IMR-90 (cell line): Measurements from ENCODE around the gene IRGQ. TPM values are rescaled to one million over a fixed set of nuclear protein-coding genes. Genes with fewer than 3 reads are reported as not detected.

ENCODE experiments used
- ATAC-seq: fragments of 200-7000 bp; cut with Tn5 transposase; 2 replicates; pipeline ENCODE4 v1.9.1; 2020; ENCODE audit warnings: low read depth, mild to moderate bottlenecking, moderate library complexity
- BruUV-seq: library from RNA; stranded (reverse); fragments of 400-500 nt; replicated peaks from 2 replicates; lab custom pipeline; 2021; lab: Mats Ljungman, UMichigan
- CTCF ChIA-PET: fragments of 300-600 bp; formaldehyde crosslinking; extraction: SDS; loops from one replicate; lab custom pipeline; 2021; ENCODE audit warnings: antibody characterized with exemption; lab: Yijun Ruan, JAX
- POLR2A ChIA-PET: fragments of 300-600 bp; sonication (Branson Sonifier 250); formaldehyde crosslinking; loops from one replicate; lab custom pipeline; 2022; ENCODE audit warnings: antibody characterized with exemption; ENCODE audit not compliant: unreplicated experiment; lab: Charles Lee
- DNase-seq: peaks from one replicate; pipeline ENCODE4 v3.0.0; 2013
- H2AFZ ChIP-seq: replicated peaks from 2 replicates; pipeline ENCODE3; 2013; ENCODE audit warnings: low read length, mild to moderate bottlenecking; ENCODE audit not compliant: poor library complexity
- H2AK5ac ChIP-seq: 2 replicates; pipeline ENCODE4 v1.6.1; 2013; ENCODE audit warnings: low read depth, low read length, inconsistent platforms
- H2AK9ac ChIP-seq: replicated peaks from 2 replicates; pipeline ENCODE3; 2013; ENCODE audit warnings: mild to moderate bottlenecking, low read depth, low read length, moderate library complexity; ENCODE audit not compliant: poor library complexity
- H2BK120ac ChIP-seq: 2 replicates; pipeline ENCODE4 v1.6.1; 2013; ENCODE audit warnings: low read depth, low read length, inconsistent platforms
- H2BK15ac ChIP-seq: 3 replicates; pipeline ENCODE4 v1.6.1; 2013; ENCODE audit warnings: low read depth, low read length, inconsistent platforms
- H2BK20ac ChIP-seq: 2 replicates; pipeline ENCODE4 v1.6.1; 2013; ENCODE audit warnings: low read depth, mild to moderate bottlenecking, inconsistent platforms, low read length, moderate library complexity
- H2BK5ac ChIP-seq: 2 replicates; pipeline ENCODE4 v1.6.1; 2013; ENCODE audit warnings: mild to moderate bottlenecking, low read depth, low read length, inconsistent platforms; ENCODE audit not compliant: poor library complexity, severe bottlenecking
- H3K14ac ChIP-seq: replicated peaks from 2 replicates; pipeline ENCODE4 v1.6.1; 2013; ENCODE audit warnings: low read depth, low read length, inconsistent platforms
- H3K18ac ChIP-seq: 2 replicates; pipeline ENCODE4 v1.6.1; 2013; ENCODE audit warnings: low read depth, low read length, control low read depth
- H3K23ac ChIP-seq: 2 replicates; pipeline ENCODE4 v1.6.1; 2013; ENCODE audit warnings: low read depth, low read length, inconsistent platforms
- H3K27ac ChIP-seq: 2 replicates; pipeline ENCODE4 v1.5.1; 2013; ENCODE audit warnings: mild to moderate bottlenecking, control low read depth, low read length; ENCODE audit not compliant: insufficient read depth
- H3K27me3 ChIP-seq: 2 replicates; pipeline ENCODE4 v1.6.1; 2013; ENCODE audit warnings: low read length; ENCODE audit not compliant: control insufficient read depth, insufficient read depth
- H3K36me3 ChIP-seq: 2 replicates; pipeline ENCODE4 v1.6.1; 2013; ENCODE audit warnings: low read length, mixed read lengths; ENCODE audit not compliant: control insufficient read depth, insufficient read depth
- H3K4ac ChIP-seq: 2 replicates; pipeline ENCODE4 v1.6.1; 2013; ENCODE audit warnings: low read depth, low read length, inconsistent platforms
- H3K4me1 ChIP-seq: 2 replicates; pipeline ENCODE4 v1.6.1; 2013; ENCODE audit warnings: low read length, mixed read lengths; ENCODE audit not compliant: control insufficient read depth, insufficient read depth
- H3K4me2 ChIP-seq: 2 replicates; pipeline ENCODE4 v1.6.1; 2013; ENCODE audit warnings: low read depth, mild to moderate bottlenecking, control low read depth, low read length, moderate library complexity
- H3K4me3 ChIP-seq: 2 replicates; pipeline ENCODE4 v1.5.1; 2013; ENCODE audit warnings: low read depth, mild to moderate bottlenecking, control low read depth, low read length, moderate library complexity; ENCODE audit not compliant: insufficient read depth
- H3K56ac ChIP-seq: 2 replicates; pipeline ENCODE4 v1.6.1; 2013; ENCODE audit warnings: low read length, inconsistent platforms; ENCODE audit not compliant: insufficient read depth; ENCODE audit errors: extremely low read depth
- H3K79me1 ChIP-seq, 2 experiments: 2 replicates each; pipeline ENCODE4 v1.6.1; 2013; ENCODE audit warnings: low read length in 2 of 2, inconsistent platforms in 1 of 2, low read depth in 1 of 2
- H3K9ac ChIP-seq: 2 replicates; pipeline ENCODE4 v1.6.1; 2013; ENCODE audit warnings: low read depth, low read length, control low read depth
- H3K9me1 ChIP-seq: 2 replicates; pipeline ENCODE4 v1.6.1; 2013; ENCODE audit warnings: low read length, inconsistent platforms; ENCODE audit not compliant: insufficient read depth
- H3K9me3 ChIP-seq: 2 replicates; pipeline ENCODE4 v1.6.1; 2013; ENCODE audit warnings: low read length; ENCODE audit not compliant: control insufficient read depth, insufficient read depth
- H4K20me1 ChIP-seq: 2 replicates; pipeline ENCODE4 v1.6.1; 2013; ENCODE audit warnings: low read length, inconsistent platforms; ENCODE audit not compliant: insufficient read depth
- H4K5ac ChIP-seq: 2 replicates; pipeline ENCODE4 v1.6.1; 2013; ENCODE audit warnings: mild to moderate bottlenecking, low read depth, low read length, control low read depth
- H4K8ac ChIP-seq, 2 experiments: 2 replicates each; pipeline ENCODE4 v1.6.1; 2013; ENCODE audit warnings: low read depth in 2 of 2, low read length in 2 of 2, control low read depth in 1 of 2, inconsistent platforms in 1 of 2
- H4K91ac ChIP-seq: 2 replicates; pipeline ENCODE4 v1.6.1; 2013; ENCODE audit warnings: low read depth, low read length, inconsistent platforms; ENCODE audit not compliant: insufficient read depth
- BHLHE40 ChIP-seq: fragments of 150-350 bp; IDR thresholded peaks from 2 replicates; pipeline ENCODE4 v1.6.1; 2016; ENCODE audit warnings: mild to moderate bottlenecking, low read depth, low read length
- CEBPB ChIP-seq: IDR thresholded peaks from 2 replicates; pipeline ENCODE4 v1.6.1; 2012; ENCODE audit warnings: low read depth, low read length, improper control_type of control experiment
- CHD1 ChIP-seq: IDR thresholded peaks from 2 replicates; pipeline ENCODE4 v1.6.1; 2012; ENCODE audit warnings: low read depth, low read length, improper control_type of control experiment
- CTCF ChIP-seq: conservative IDR thresholded peaks from 2 replicates; pipeline ENCODE4 v1.5.1; 2012; ENCODE audit warnings: mild to moderate bottlenecking, low read depth, low read length, improper control_type of control experiment
- ELK1 ChIP-seq: fragments of 150-350 bp; IDR thresholded peaks from 2 replicates; pipeline ENCODE4 v1.6.1; 2016; ENCODE audit warnings: low read depth, mild to moderate bottlenecking, low read length, moderate library complexity, borderline replicate concordance
- FOS ChIP-seq: fragments of 150-350 bp; IDR thresholded peaks from 2 replicates; pipeline ENCODE4 v1.6.1; 2016; ENCODE audit warnings: low read depth, low read length
- MAFK ChIP-seq: IDR thresholded peaks from 2 replicates; pipeline ENCODE4 v1.6.1; 2012; ENCODE audit warnings: low read depth, low read length, improper control_type of control experiment
- MAZ ChIP-seq: IDR thresholded peaks from 2 replicates; pipeline ENCODE4 v1.6.1; 2012; ENCODE audit warnings: low read depth, mild to moderate bottlenecking, low read length, improper control_type of control experiment, moderate library complexity, borderline replicate concordance
- MXI1 ChIP-seq: IDR thresholded peaks from 2 replicates; pipeline ENCODE4 v1.6.1; 2012; ENCODE audit warnings: low read depth, mild to moderate bottlenecking, low read length, moderate library complexity, borderline replicate concordance
- NFE2L2 ChIP-seq: fragments of 150-350 bp; IDR thresholded peaks from 2 replicates; pipeline ENCODE4 v1.6.1; 2016; ENCODE audit warnings: low read depth, mild to moderate bottlenecking, low read length
- POLR2A ChIP-seq: IDR thresholded peaks from 2 replicates; pipeline ENCODE4 v1.6.1; 2012; ENCODE audit warnings: mild to moderate bottlenecking, low read depth, low read length
- RAD21 ChIP-seq: IDR thresholded peaks from 2 replicates; pipeline ENCODE4 v1.6.1; 2012; ENCODE audit warnings: low read length, improper control_type of control experiment
- RCOR1 ChIP-seq: IDR thresholded peaks from 2 replicates; pipeline ENCODE4 v1.6.1; 2012; ENCODE audit warnings: mild to moderate bottlenecking, low read length, improper control_type of control experiment; ENCODE audit not compliant: insufficient replicate concordance
- RFX5 ChIP-seq: IDR thresholded peaks from 2 replicates; pipeline ENCODE4 v1.8.0; 2012; ENCODE audit warnings: low read depth, mild to moderate bottlenecking, low read length, moderate library complexity
- SMC3 ChIP-seq: fragments of 150-350 bp; IDR thresholded peaks from 2 replicates; pipeline ENCODE4 v1.6.1; 2016; ENCODE audit warnings: low read depth, mild to moderate bottlenecking, antibody characterized with exemption, low read length, moderate library complexity
- USF2 ChIP-seq: fragments of 150-350 bp; IDR thresholded peaks from 2 replicates; pipeline ENCODE4 v1.6.1; 2017; ENCODE audit warnings: mild to moderate bottlenecking, antibody characterized with exemption, low read length, low read depth
- WGBS, 2 experiments: methylation state at CpG; one replicate each; pipeline versions ENCODE4 v1.1.5 to v1.1.7; 2013; ENCODE audit warnings: missing lambda C conversion rate in 2 of 2; ENCODE audit not compliant: insufficient read length in 1 of 2; ENCODE audit errors: extremely low coverage in 2 of 2; 5-methylcytosine and 5-hydroxymethylcytosine counted together
- dilution Hi-C: fragments of 300-500 bp; cut with HindIII; formaldehyde crosslinking; loops from one replicate; pipeline ENCODE4 v1.14.3; 2018; ENCODE audit warnings: low sequenced_read_pairs; ENCODE audit not compliant: unreplicated experiment
- in situ Hi-C: fragments of 300-500 bp; cut with MboI; formaldehyde crosslinking; loops from 3 replicates; pipeline ENCODE4 v1.14.3; 2019; ENCODE audit warnings: low sequenced_read_pairs, inconsistent platforms, mixed read lengths
- intact Hi-C: fragments of 100-400 bp; cut with micrococcal nuclease; formaldehyde crosslinking; loops from 2 replicates; pipeline ENCODE4 v1.10.0; 2022
- polyA plus RNA-seq, 3 experiments: library from polyadenylated mRNA; depleted of rRNA; stranded (reverse); fragments of >200 nt; gene quantifications; 2 replicates each; pipeline ENCODE4 v1.2.3, GENCODE V29; 2012; ENCODE audit warnings: low replicate concordance in 1 of 3
- total RNA-seq: library from RNA; depleted of rRNA; stranded (reverse); fragments of >200 nt; gene quantifications from 2 replicates; pipeline ENCODE4 v1.2.3, GENCODE V29; 2012

The IRGQ gene
- total and polyA plus RNA-seq, 2 of the 4 experiments (the other 2 are of a cell fraction), result 9.0 to 9.9 TPM

GRCh38 chr19:43541920-43542650 lies 53.8 kb downstream of the IRGQ start:
- H3K4me3 ChIP-seq, result no peak overlapping the region
- BruUV-seq, result no TSS peak
- no peak overlapping the region for H2AK5ac ChIP-seq
- no peak overlapping the region for H3K9ac ChIP-seq
- H2BK5ac ChIP-seq, result no peak overlapping the region
- no peak overlapping the region for H3K18ac ChIP-seq
- H4K5ac ChIP-seq, result no peak overlapping the region
- H2BK15ac ChIP-seq, result no peak overlapping the region
- in situ Hi-C loops, result no loop called here
- H4K20me1 ChIP-seq, result no peaks in the 10 kb centered on the region
- no peak overlapping the region for H3K14ac ChIP-seq
- H2AK9ac ChIP-seq, result no peak overlapping the region
- H3K9me3 ChIP-seq, result no peaks in the 10 kb centered on the region
- no peak overlapping the region for H3K23ac ChIP-seq
- no peaks in the 10 kb centered on the region for H3K4me1 ChIP-seq
- H3K56ac ChIP-seq, result no peak overlapping the region
- 100% methylated on average over 1 of the region's 5 CpGs; no CpG with 5 or more reads in 1 of the 2 experiments for WGBS, 2 experiments
- H4K91ac ChIP-seq, result no peak overlapping the region
- no peak overlapping the region for H3K4me2 ChIP-seq
- H3K79me1 ChIP-seq, result no peaks in the 10 kb centered on the region
- H2AFZ ChIP-seq, result no peak overlapping the region
- dilution Hi-C loops, result no loop called here
- no peak overlapping the region for H4K8ac ChIP-seq
- DNase-seq (no peak), ATAC-seq (no peak)
- no peak overlapping the region for H2BK120ac ChIP-seq
- H3K4ac ChIP-seq, result no peak overlapping the region
- H3K27me3 ChIP-seq, result no peaks in the 10 kb centered on the region
- H3K36me3 ChIP-seq, result peaks cover 35% of the 10 kb centered on the region
- no peaks in the 10 kb centered on the region for H3K9me1 ChIP-seq
- ChIA-PET POLR2A (no interaction called here), CTCF (no interaction called here)
- H3K27ac ChIP-seq, result no peak overlapping the region
- no peak for TF ChIP-seq CTCF
- no peak for TF ChIP-seq CEBPB
- no peak for TF ChIP-seq RFX5
- TF ChIP-seq MXI1, result no peak
- TF ChIP-seq BHLHE40, result no peak
- no peak for TF ChIP-seq USF2
- no peak for TF ChIP-seq MAZ
- no peak for TF ChIP-seq RAD21
- no peak for TF ChIP-seq MAFK
- TF ChIP-seq CHD1, result no peak
- no peak for TF ChIP-seq ELK1
- no peak for TF ChIP-seq SMC3
- TF ChIP-seq POLR2A, result no peak
- no peak for TF ChIP-seq NFE2L2
- TF ChIP-seq RCOR1, result no peak
- TF ChIP-seq FOS, result no peak
- intact Hi-C loops, result no loop called here
- no peak overlapping the region for H2BK20ac ChIP-seq
